ENCODE results near the gene FRRS1.
"Not testable (repeated sequence)": the region's sequence is repeated elsewhere in the genome, so short reads cannot be mapped to it uniquely, and the experiment has no call there.

The FRRS1 gene

GRCh38 chr1:99764439-99764838 lies 2.0 kb downstream of the FRRS1 start:
- DNase-seq: no peak

GRCh38 chr1:99763956-99764355 lies 2.5 kb downstream of the FRRS1 start:
- no peak for DNase-seq

GRCh38 chr1:99761774-99762173 lies 4.7 kb downstream of the FRRS1 start:
- DNase-seq: no peak

- DNase-seq: no peak
These were observed 6.8 kb downstream of the FRRS1 start for GRCh38 chr1:99759518-99760160.

GRCh38 chr1:99758686-99759517 lies 7.5 kb downstream of the FRRS1 start:
- not testable (repeated sequence) for DNase-seq

GRCh38 chr1:99758073-99758511 lies 8.3 kb downstream of the FRRS1 start:
- no peak for DNase-seq

GRCh38 chr1:99756598-99756997 lies 9.8 kb downstream of the FRRS1 start:
- DNase-seq: no peak

- no peak for DNase-seq
These were observed 10.8 kb downstream of the FRRS1 start for GRCh38 chr1:99755664-99756063.

- DNase-seq: no peak
These were observed 11.7 kb downstream of the FRRS1 start for GRCh38 chr1:99754697-99755096.

GRCh38 chr1:99754055-99754626 lies 12.3 kb downstream of the FRRS1 start:
- no peak for DNase-seq

- DNase-seq: no peak
These were observed 14.4 kb downstream of the FRRS1 start for GRCh38 chr1:99751877-99752504.

GRCh38 chr1:99749504-99750347 lies 16.7 kb downstream of the FRRS1 start:
- no peak for DNase-seq

GRCh38 chr1:99748419-99748818 lies 18.0 kb downstream of the FRRS1 start:
- no peak for DNase-seq

GRCh38 chr1:99745684-99746083 lies 20.8 kb downstream of the FRRS1 start:
- DNase-seq: no peak

GRCh38 chr1:99745061-99745460 lies 21.4 kb downstream of the FRRS1 start:
- DNase-seq: no peak

GRCh38 chr1:99740141-99740540 lies 26.3 kb downstream of the FRRS1 start:
- DNase-seq: no peak

GRCh38 chr1:99738858-99739465 lies 27.5 kb downstream of the FRRS1 start:
- no peak for DNase-seq

GRCh38 chr1:99737016-99737415 lies 29.4 kb downstream of the FRRS1 start:
- no peak for DNase-seq

- DNase-seq: no peak
These were observed 30.6 kb downstream of the FRRS1 start for GRCh38 chr1:99735852-99736251.

GRCh38 chr1:99731384-99731783 lies 35.1 kb downstream of the FRRS1 start:
- no peak for DNase-seq

GRCh38 chr1:99728494-99729235 lies 37.8 kb downstream of the FRRS1 start:
- no peak for DNase-seq

Data from activated T-cell treated with anti-CD3 and anti-CD28 coated beads, Interleukin-2, amount 50 U/mL, for 1 hour (primary cell).